ENCODE measurements around the gene ARHGAP25. TPM values are rescaled to one million over a fixed set of nuclear protein-coding genes. Genes with fewer than 3 reads are reported as not detected.

ARHGAP25 gene
- total RNA-seq, 1 donor from 2014 or later, result 9.6 TPM

DNA sequence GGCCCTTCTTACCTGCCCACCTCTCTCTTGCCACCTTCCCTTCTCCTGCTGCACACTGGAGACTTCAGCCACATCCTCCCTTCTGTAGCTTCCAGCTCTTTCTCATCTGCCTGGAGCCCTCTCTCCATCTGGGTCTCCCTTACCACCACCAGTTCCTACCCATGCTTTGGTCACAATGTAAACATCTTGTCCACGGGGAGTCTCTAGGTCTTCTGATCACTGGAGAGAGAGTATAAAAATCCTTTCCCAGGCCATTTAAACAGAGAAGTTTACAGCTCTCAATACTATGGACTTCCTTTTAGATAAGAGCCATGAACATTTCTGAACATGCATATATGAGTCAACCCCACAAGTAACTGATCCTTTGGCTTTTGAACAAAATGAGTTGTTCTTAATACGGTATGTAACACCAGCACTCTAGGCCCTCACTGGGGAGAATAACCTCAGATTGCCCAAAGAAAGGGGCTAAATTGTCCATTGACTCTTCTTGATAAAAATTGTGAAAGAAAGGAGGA lies 5.8 kb downstream of the ARHGAP25 start:
- H3K36me3 ChIP-seq, result no peaks in the 10 kb centered on the region
- DNase-seq (ENCODE audit: extremely low spot score in 2 of 2), result peak in 1 of 2 donors; percentile 28
- no peak overlapping the region for H3K4me3 ChIP-seq
- intact Hi-C loops (cut with DNase I), result no loop called here
- H3K27me3 ChIP-seq, result no peaks in the 10 kb centered on the region
- H3K9me3 ChIP-seq, result no peaks in the 10 kb centered on the region
- peaks cover 7% of the 10 kb centered on the region for H3K4me1 ChIP-seq
- H3K27ac ChIP-seq, result no peak overlapping the region
- no peak for TF ChIP-seq POLR2AphosphoS5 (IDR thresholded peaks at IDR 0.05; ENCODE audit: insufficient read depth in 1 of 2, low read depth in 1 of 2)
- TF ChIP-seq POLR2A (IDR thresholded peaks at IDR 0.05), result no peak
- TF ChIP-seq, protein P1, sequence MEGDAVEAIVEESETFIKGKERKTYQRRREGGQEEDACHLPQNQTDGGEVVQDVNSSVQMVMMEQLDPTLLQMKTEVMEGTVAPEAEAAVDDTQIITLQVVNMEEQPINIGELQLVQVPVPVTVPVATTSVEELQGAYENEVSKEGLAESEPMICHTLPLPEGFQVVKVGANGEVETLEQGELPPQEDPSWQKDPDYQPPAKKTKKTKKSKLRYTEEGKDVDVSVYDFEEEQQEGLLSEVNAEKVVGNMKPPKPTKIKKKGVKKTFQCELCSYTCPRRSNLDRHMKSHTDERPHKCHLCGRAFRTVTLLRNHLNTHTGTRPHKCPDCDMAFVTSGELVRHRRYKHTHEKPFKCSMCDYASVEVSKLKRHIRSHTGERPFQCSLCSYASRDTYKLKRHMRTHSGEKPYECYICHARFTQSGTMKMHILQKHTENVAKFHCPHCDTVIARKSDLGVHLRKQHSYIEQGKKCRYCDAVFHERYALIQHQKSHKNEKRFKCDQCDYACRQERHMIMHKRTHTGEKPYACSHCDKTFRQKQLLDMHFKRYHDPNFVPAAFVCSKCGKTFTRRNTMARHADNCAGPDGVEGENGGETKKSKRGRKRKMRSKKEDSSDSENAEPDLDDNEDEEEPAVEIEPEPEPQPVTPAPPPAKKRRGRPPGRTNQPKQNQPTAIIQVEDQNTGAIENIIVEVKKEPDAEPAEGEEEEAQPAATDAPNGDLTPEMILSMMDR (IDR thresholded peaks at IDR 0.05), result no peak

GRCh38 chr2:68741238-68741637 lies 6.6 kb downstream of the ARHGAP25 start:
- Histone ChIP-seq H3K27me3 (no peaks in the 10 kb centered on the region), H3K36me3 (no peaks in the 10 kb centered on the region), H3K27ac (no peak overlapping the region), H3K9me3 (no peaks in the 10 kb centered on the region), H3K4me3 (no peak overlapping the region), H3K4me1 (peaks cover 7% of the 10 kb centered on the region)
- intact Hi-C loops (cut with DNase I), result no loop called here
- TF ChIP-seq POLR2AphosphoS5 (IDR thresholded peaks at IDR 0.05; ENCODE audit: insufficient read depth in 1 of 2, low read depth in 1 of 2), result no peak
- DNase-seq (ENCODE audit: extremely low spot score in 2 of 2), result no peak

- H3K9me3 ChIP-seq, result no peaks in the 10 kb centered on the region
- peaks cover 7% of the 10 kb centered on the region for H3K4me1 ChIP-seq
- no peak overlapping the region for H3K27ac ChIP-seq
- no peaks in the 10 kb centered on the region for H3K27me3 ChIP-seq
- H3K36me3 ChIP-seq, result no peaks in the 10 kb centered on the region
- peak in 1 of 2 donors; percentile 61 for DNase-seq (ENCODE audit: extremely low spot score in 2 of 2)
- TF ChIP-seq POLR2A (IDR thresholded peaks at IDR 0.05) (no peak), POLR2AphosphoS5 (IDR thresholded peaks at IDR 0.05; ENCODE audit: insufficient read depth in 1 of 2, low read depth in 1 of 2) (no peak)
- TF ChIP-seq, protein P1 (IDR thresholded peaks at IDR 0.05), result no peak
- H3K4me3 ChIP-seq, result no peak overlapping the region
- intact Hi-C loops (cut with DNase I), result no loop called here
These were observed 7.2 kb downstream of the ARHGAP25 start for GRCh38 chr2:68741805-68742306.

DNA sequence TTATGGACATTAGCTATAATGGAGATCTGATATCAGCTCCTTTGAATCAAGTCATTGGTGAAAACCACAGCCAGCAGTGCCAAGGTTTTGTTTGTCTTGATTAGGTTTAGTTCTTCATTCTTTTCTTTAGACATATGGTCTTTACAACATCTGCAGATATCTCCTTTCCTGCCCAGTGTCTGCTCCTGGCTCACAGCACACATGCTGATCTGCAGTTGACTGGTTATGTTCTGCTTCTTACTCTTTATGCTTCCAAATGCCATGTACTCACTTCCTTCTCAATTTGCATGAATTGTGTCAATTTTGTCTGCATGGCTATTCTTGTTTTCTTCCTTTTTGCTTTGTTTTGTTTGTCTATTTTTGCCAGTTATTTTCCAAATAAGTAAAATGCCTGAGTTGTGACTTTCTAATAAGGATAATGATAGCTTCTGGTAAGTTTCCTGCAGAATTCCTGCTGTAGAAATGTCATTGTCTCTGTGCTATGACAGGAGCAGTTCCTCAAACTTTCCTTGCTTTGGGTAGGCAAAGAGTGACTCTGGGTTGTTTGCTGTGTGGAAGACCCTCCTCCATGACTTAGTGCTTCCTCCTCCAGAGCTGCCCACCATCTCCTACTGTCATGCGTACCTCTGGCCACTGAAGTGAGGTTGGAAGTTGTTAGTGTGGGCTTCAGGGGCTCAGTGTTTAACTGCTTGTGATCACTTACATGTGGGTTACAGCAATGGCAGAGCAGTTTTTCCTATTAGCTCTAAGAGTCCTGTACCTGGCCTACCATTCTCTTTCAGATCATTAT lies 8.2 kb downstream of the ARHGAP25 start:
- Histone ChIP-seq H3K9me3 (no peaks in the 10 kb centered on the region), H3K4me3 (no peak overlapping the region), H3K27me3 (no peaks in the 10 kb centered on the region), H3K36me3 (no peaks in the 10 kb centered on the region), H3K4me1 (peaks cover 7% of the 10 kb centered on the region), H3K27ac (no peak overlapping the region)
- intact Hi-C loops (cut with DNase I), result no loop called here
- TF ChIP-seq POLR2A (IDR thresholded peaks at IDR 0.05) (no peak), POLR2AphosphoS5 (IDR thresholded peaks at IDR 0.05; ENCODE audit: insufficient read depth in 1 of 2, low read depth in 1 of 2) (no peak)
- TF ChIP-seq, protein P1 (IDR thresholded peaks at IDR 0.05), result no peak
- DNase-seq (ENCODE audit: extremely low spot score in 2 of 2), result peak in 1 of 2 donors; percentile 49

DNA sequence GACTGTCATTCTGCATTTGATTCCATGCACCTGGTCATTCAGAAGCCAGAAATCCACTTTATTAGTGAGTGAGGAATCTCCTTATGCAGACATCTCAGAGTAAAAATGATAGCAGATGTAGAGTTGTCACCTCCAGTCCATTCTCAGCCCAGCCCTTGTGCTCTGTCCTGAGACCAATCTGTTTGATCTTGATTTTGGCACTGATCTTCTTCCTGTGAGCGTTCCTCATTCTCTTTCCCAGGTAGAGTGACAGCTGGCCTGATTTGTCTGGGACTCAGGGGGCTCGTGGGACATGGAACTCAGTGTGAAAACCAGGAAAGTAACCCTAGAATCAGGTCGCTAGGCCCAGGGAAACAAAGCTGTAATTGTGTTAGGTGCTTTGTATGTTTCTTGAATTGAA lies 8.9 kb downstream of the ARHGAP25 start:
- DNase-seq (ENCODE audit: extremely low spot score in 2 of 2), result peak; percentile 55 to 77
- Histone ChIP-seq H3K4me1 (peaks cover 7% of the 10 kb centered on the region), H3K36me3 (no peaks in the 10 kb centered on the region), H3K4me3 (no peak overlapping the region), H3K9me3 (no peaks in the 10 kb centered on the region), H3K27ac (no peak overlapping the region), H3K27me3 (no peaks in the 10 kb centered on the region)
- TF ChIP-seq POLR2A (IDR thresholded peaks at IDR 0.05), result no peak
- TF ChIP-seq POLR2AphosphoS5 (IDR thresholded peaks at IDR 0.05; ENCODE audit: insufficient read depth in 1 of 2, low read depth in 1 of 2), result no peak
- TF ChIP-seq, protein P1 (IDR thresholded peaks at IDR 0.05), result no peak
- intact Hi-C loops (cut with DNase I), result no loop called here

Measured in vagina (tissue), 2 donors.